NCI-H526 treated with DMSO at 0.1 percent for 48 hours (cell line): ENCODE data around the gene AGFG2.

Experiments used
- DNase-seq: peaks from one replicate; lab custom pipeline; 2025; lab: John Stamatoyannopoulos, UW

AGFG2 gene

DNA sequence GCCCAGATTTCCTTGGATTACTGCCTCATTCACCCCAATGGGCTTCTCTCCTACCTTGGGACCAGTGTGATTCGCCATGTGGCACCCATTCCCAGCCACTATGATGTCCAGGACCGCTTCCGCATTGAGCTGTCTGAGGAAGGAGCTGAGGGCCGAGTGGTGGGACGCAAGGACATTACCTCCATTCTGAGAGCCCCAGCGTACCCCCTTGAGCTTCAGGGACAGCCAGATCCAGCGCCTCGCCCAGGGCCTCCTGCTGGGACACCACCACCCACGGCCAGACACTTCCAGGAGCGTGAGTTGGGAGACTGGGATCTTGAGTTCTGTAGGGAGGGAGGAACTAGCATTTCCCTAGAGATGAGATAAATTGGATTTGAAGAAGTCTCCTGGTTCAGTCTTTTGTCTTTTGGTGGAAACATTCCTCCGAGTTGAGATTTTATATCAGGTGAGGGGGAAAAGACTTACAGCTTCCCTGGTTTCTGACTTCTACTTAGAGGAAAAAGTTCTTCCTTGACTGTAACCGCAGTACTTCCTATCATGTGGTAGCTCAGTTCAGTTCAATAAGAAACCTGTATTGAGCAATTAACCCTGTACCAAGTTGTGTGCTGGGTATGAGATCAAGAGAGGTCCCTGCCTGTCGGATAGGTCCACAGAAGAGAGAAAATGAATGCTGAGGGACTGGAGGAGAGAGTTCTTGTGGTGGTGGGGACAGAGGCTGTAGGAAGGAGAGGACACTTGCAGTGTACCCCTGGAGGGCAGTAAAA is 74.6 kb downstream of the AGFG2 start:
- no peak for DNase-seq

DNA sequence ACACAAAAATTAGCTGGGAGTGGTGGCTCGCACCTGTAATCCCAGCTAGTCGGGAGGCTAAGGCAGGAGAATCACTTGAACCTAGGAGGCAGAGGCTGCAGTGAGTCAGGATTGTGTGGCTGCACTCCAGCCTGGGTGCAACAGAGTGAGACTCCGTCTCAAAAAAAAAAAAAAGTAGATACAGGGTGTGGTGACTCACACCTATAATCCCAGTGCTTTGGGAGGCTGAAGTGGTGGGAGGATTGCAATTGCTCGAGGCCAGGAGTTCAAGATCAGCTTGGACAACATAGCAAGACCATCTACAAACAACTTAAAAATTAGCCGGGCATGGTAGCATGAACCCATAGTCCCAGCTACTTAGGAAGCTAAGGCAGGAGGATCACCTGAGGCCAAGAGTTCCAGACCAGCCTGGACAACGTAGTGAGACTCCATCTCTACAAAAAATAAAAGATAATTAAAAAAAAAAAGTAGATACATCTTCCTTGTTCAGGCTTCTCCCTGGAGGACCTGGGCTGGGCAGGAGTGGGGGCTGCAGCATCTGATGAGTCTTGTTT is 75.4 kb downstream of the AGFG2 start:
- DNase-seq: no peak
